Inflammatory macrophage treated with lipopolysaccharide for 4 hours (primary cell): ENCODE results near the gene INTS6.

Source experiments
- DNase-seq: peaks from one replicate; pipeline ENCODE4 v3.0.0-alpha.2; 2020

Gene INTS6

DNA sequence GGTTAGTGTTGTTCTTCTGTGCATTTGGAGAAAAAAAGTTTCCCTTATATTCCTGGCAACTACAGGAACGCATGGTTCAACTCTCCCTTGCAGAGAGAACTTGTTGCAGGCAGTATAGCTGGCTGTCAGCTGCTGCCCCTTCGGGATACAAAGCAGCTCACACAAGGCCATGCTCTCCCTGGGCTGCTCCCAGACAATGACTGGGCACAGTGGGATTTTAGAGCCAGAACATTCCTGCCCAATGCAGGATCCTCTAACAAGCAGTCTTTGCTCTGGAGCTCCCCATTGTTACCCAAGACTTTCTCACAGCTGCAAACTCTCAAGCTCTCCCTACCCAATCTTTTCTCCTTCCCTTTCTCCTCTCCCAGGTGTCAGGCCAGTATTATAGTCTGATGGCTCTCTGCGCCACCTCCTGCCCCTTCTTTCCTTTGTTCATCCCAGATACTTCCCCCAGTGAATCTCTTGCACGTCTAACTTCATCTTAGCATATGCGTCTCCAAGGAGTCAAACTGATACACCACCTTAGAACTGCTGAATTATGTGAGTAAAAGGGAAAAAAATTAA lies 140.8 kb downstream of the INTS6 start:
- DNase-seq = no peak
